ENCODE measurements around the gene USP40. TPM values are rescaled to one million over a fixed set of nuclear protein-coding genes. Genes with fewer than 3 reads are reported as not detected.
A peak's percentile ranks its signal among the peaks of the same experiment; 100 is the strongest.

The USP40 gene
- total RNA-seq, 1 donor from 2014 or later = 41.5 TPM

GRCh38 chr2:233468047-233468740, 98.4 kb downstream of the USP40 start:
- no peak for TF ChIP-seq CTCF (conservative IDR thresholded peaks at IDR 0.05)
- no peaks in the 10 kb centered on the region for H3K4me1 Mint-ChIP-seq (ENCODE audit: unreplicated experiment)
- no peak for DNase-seq (ENCODE audit: extremely low spot score, unreplicated experiment)
- no peaks in the 10 kb centered on the region for H3K27me3 Mint-ChIP-seq
- peaks cover 21% of the 10 kb centered on the region for H3K36me3 Mint-ChIP-seq
- H3K4me3 Mint-ChIP-seq = no peak overlapping the region
- H3K27ac Mint-ChIP-seq = no peak overlapping the region
- no peaks in the 10 kb centered on the region for H3K9me3 Mint-ChIP-seq

- peaks cover 12% of the 10 kb centered on the region for H3K36me3 Mint-ChIP-seq
- H3K9me3 Mint-ChIP-seq = no peaks in the 10 kb centered on the region
- H3K27me3 Mint-ChIP-seq = no peaks in the 10 kb centered on the region
- H3K4me3 Mint-ChIP-seq = no peak overlapping the region
- H3K27ac Mint-ChIP-seq = no peak overlapping the region
- no peak for TF ChIP-seq CTCF (conservative IDR thresholded peaks at IDR 0.05)
- no peaks in the 10 kb centered on the region for H3K4me1 Mint-ChIP-seq (ENCODE audit: unreplicated experiment)
- DNase-seq (ENCODE audit: extremely low spot score, unreplicated experiment) = no peak
Observed at GRCh38 chr2:233466991-233467603, 99.5 kb downstream of the USP40 start.

GRCh38 chr2:233464531-233465240, 101.9 kb downstream of the USP40 start:
- DNase-seq (ENCODE audit: extremely low spot score, unreplicated experiment) = no peak
- Mint-ChIP-seq H3K27me3 (no peaks in the 10 kb centered on the region), H3K27ac (peak overlapping the region; percentile 76), H3K4me1 (ENCODE audit: unreplicated experiment) (no peaks in the 10 kb centered on the region), H3K4me3 (no peak overlapping the region), H3K36me3 (peaks cover 10% of the 10 kb centered on the region), H3K9me3 (no peaks in the 10 kb centered on the region)
- no peak for TF ChIP-seq CTCF (conservative IDR thresholded peaks at IDR 0.05)

GRCh38 chr2:233464056-233464455, 102.5 kb downstream of the USP40 start:
- Mint-ChIP-seq H3K36me3 (peaks cover 7% of the 10 kb centered on the region), H3K4me1 (ENCODE audit: unreplicated experiment) (no peaks in the 10 kb centered on the region), H3K27me3 (no peaks in the 10 kb centered on the region), H3K9me3 (no peaks in the 10 kb centered on the region), H3K4me3 (no peak overlapping the region), H3K27ac (peak overlapping the region; percentile 76)
- no peak for DNase-seq (ENCODE audit: extremely low spot score, unreplicated experiment)
- no peak for TF ChIP-seq CTCF (conservative IDR thresholded peaks at IDR 0.05)

GRCh38 chr2:233463586-233463985, 103.0 kb downstream of the USP40 start:
- H3K9me3 Mint-ChIP-seq = no peaks in the 10 kb centered on the region
- H3K27ac Mint-ChIP-seq = peak overlapping the region; percentile 8

More at GRCh38 chr2:233463586-233463985, 103.0 kb downstream of the USP40 start:
- Mint-ChIP-seq H3K27me3 (no peaks in the 10 kb centered on the region), H3K4me1 (ENCODE audit: unreplicated experiment) (no peaks in the 10 kb centered on the region), H3K36me3 (peaks cover 7% of the 10 kb centered on the region), H3K4me3 (no peak overlapping the region)
- DNase-seq (ENCODE audit: extremely low spot score, unreplicated experiment) = no peak
- no peak for TF ChIP-seq CTCF (conservative IDR thresholded peaks at IDR 0.05)
